ENCODE measurements around the gene WASHC4. TPM values are rescaled to one million over a fixed set of nuclear protein-coding genes. Genes with fewer than 3 reads are reported as not detected.

The WASHC4 gene
- total RNA-seq, 1 experiment from 2014 or later: 44.7 TPM

DNA sequence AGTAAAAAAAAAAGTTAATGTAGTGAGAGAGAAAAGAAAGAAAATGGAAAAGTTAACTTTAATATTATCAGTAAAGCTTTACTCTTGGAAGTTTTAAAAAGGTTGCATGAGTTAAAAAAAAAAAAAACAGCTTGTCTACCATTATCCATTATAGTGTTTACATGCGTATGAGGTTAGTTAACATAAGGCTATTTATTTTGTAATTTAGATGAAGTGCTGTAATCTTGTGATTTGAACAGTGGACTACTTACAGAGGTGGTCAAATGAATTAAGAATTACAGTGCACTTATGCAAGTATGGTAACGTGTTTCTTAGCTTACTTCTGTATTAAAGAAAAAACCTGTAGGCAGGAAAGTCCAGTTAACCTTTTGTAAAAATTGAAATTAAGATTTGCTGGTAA, 30.7 kb downstream of the WASHC4 start:
- H3K27ac ChIP-seq (ENCODE audit: low read length): no peak overlapping the region
- H3K4me1 ChIP-seq (ENCODE audit: control insufficient read depth, insufficient read depth, low read length): no peaks in the 10 kb centered on the region
- no peaks in the 10 kb centered on the region for H3K27me3 ChIP-seq (ENCODE audit: control insufficient read depth, insufficient read depth, low read length)
- DNase-seq (ENCODE audit: low read depth, low spot score) (no peak), ATAC-seq (no peak)
- intact Hi-C loops (cut with micrococcal nuclease; ENCODE audit: unreplicated experiment) (loop anchor here (10.0 kb wide), 1 partner anchor 217 kb away; no protein-coding TSS in a partner anchor), in situ Hi-C loops (cut with HindIII; ENCODE audit: low pct_unique_long_range_greater_than_20kb, low sequenced_read_pairs) (no loop called here)
- peaks cover 47% of the 10 kb centered on the region for H3K36me3 ChIP-seq (ENCODE audit: control insufficient read depth, insufficient read depth, low read length)
- BruUV-seq (replicated peaks): no TSS peak
- no peak overlapping the region for H3K4me3 ChIP-seq (ENCODE audit: low read depth in 2 of 2, low read length in 2 of 2)
- TF ChIP-seq, protein P1, sequence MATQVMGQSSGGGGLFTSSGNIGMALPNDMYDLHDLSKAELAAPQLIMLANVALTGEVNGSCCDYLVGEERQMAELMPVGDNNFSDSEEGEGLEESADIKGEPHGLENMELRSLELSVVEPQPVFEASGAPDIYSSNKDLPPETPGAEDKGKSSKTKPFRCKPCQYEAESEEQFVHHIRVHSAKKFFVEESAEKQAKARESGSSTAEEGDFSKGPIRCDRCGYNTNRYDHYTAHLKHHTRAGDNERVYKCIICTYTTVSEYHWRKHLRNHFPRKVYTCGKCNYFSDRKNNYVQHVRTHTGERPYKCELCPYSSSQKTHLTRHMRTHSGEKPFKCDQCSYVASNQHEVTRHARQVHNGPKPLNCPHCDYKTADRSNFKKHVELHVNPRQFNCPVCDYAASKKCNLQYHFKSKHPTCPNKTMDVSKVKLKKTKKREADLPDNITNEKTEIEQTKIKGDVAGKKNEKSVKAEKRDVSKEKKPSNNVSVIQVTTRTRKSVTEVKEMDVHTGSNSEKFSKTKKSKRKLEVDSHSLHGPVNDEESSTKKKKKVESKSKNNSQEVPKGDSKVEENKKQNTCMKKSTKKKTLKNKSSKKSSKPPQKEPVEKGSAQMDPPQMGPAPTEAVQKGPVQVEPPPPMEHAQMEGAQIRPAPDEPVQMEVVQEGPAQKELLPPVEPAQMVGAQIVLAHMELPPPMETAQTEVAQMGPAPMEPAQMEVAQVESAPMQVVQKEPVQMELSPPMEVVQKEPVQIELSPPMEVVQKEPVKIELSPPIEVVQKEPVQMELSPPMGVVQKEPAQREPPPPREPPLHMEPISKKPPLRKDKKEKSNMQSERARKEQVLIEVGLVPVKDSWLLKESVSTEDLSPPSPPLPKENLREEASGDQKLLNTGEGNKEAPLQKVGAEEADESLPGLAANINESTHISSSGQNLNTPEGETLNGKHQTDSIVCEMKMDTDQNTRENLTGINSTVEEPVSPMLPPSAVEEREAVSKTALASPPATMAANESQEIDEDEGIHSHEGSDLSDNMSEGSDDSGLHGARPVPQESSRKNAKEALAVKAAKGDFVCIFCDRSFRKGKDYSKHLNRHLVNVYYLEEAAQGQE (IDR thresholded peaks at IDR 0.05; ENCODE audit: insufficient read depth in 1 of 2, low read depth in 2 of 2, low read length in 1 of 2): no peak
- no peak for TF ChIP-seq TCF7L2 (IDR thresholded peaks at IDR 0.05; ENCODE audit: low read depth, low read length)
- TF ChIP-seq, protein P2, sequence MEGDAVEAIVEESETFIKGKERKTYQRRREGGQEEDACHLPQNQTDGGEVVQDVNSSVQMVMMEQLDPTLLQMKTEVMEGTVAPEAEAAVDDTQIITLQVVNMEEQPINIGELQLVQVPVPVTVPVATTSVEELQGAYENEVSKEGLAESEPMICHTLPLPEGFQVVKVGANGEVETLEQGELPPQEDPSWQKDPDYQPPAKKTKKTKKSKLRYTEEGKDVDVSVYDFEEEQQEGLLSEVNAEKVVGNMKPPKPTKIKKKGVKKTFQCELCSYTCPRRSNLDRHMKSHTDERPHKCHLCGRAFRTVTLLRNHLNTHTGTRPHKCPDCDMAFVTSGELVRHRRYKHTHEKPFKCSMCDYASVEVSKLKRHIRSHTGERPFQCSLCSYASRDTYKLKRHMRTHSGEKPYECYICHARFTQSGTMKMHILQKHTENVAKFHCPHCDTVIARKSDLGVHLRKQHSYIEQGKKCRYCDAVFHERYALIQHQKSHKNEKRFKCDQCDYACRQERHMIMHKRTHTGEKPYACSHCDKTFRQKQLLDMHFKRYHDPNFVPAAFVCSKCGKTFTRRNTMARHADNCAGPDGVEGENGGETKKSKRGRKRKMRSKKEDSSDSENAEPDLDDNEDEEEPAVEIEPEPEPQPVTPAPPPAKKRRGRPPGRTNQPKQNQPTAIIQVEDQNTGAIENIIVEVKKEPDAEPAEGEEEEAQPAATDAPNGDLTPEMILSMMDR (IDR thresholded peaks at IDR 0.05): no peak
- TF ChIP-seq SIN3A (IDR thresholded peaks at IDR 0.05; ENCODE audit: borderline replicate concordance, insufficient read depth, low read depth, low read length): no peak
- TF ChIP-seq POLR2AphosphoS5 (IDR thresholded peaks at IDR 0.05; ENCODE audit: low read depth, low read length): no peak
- no peaks in the 10 kb centered on the region for H3K9me3 ChIP-seq (ENCODE audit: control insufficient read depth, insufficient read depth, low read depth, low read length)
- ChIA-PET CTCF (no interaction called here), POLR2A (interaction anchor here (0.6 kb wide), 1 partner anchor 21 kb away, joined by 4 read pairs; no protein-coding TSS in a partner anchor)

DNA sequence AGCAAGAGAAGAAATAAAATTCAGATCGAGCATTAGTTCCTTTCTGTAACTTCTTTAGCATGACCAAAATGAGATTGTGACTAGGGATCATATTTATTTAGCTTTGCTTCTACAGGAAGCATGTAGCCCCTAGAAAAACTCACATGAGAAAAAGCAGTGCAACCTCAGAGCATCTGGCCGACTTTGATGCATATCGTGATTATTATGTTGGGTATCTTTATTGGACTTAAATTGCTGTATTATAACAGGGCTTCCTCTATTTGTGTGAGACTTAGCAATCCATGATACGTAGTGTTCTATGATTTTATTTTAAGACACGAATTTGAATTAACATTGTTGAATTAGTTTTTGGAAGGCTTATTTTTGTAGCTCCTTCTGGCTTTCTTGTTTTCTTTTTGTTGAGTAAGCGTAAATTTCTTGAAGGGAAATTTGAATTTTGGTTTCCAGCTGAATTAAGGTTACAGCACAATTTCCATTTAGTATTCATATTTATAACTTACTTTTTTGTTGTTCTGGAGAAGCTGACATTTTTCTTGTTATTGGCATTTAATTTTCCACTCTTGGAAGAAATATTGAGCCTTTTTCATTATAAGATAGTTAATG, 33.9 kb downstream of the WASHC4 start:
- ATAC-seq: no peak
- in situ Hi-C loops (cut with HindIII; ENCODE audit: low pct_unique_long_range_greater_than_20kb, low sequenced_read_pairs) (no loop called here), intact Hi-C loops (cut with micrococcal nuclease; ENCODE audit: unreplicated experiment) (no loop called here)
- ChIA-PET POLR2A (no interaction called here), CTCF (no interaction called here)
- Histone ChIP-seq H3K27ac (ENCODE audit: low read length) (no peak overlapping the region), H3K4me1 (ENCODE audit: control insufficient read depth, insufficient read depth, low read length) (no peaks in the 10 kb centered on the region), H3K36me3 (ENCODE audit: control insufficient read depth, insufficient read depth, low read length) (peaks cover 63% of the 10 kb centered on the region), H3K9me3 (ENCODE audit: control insufficient read depth, insufficient read depth, low read depth, low read length) (no peaks in the 10 kb centered on the region), H3K27me3 (ENCODE audit: control insufficient read depth, insufficient read depth, low read length) (no peaks in the 10 kb centered on the region), H3K4me3 (ENCODE audit: low read depth in 2 of 2, low read length in 2 of 2) (no peak overlapping the region)
- DNase-seq (ENCODE audit: low read depth, low spot score): no peak
- no TSS peak for BruUV-seq (replicated peaks)
- TF ChIP-seq, protein P1 (IDR thresholded peaks at IDR 0.05; ENCODE audit: insufficient read depth in 1 of 2, low read depth in 2 of 2, low read length in 1 of 2): no peak
- TF ChIP-seq SIN3A (IDR thresholded peaks at IDR 0.05; ENCODE audit: borderline replicate concordance, insufficient read depth, low read depth, low read length): no peak
- no peak for TF ChIP-seq POLR2AphosphoS5 (IDR thresholded peaks at IDR 0.05; ENCODE audit: low read depth, low read length)
- no peak for TF ChIP-seq TCF7L2 (IDR thresholded peaks at IDR 0.05; ENCODE audit: low read depth, low read length)

Measured in Panc1 (cell line).